ENCODE results near the gene WAC.
"Not testable (repeated sequence)": the region's sequence is repeated elsewhere in the genome, so short reads cannot be mapped to it uniquely, and the experiment has no call there.

Gene WAC

DNA sequence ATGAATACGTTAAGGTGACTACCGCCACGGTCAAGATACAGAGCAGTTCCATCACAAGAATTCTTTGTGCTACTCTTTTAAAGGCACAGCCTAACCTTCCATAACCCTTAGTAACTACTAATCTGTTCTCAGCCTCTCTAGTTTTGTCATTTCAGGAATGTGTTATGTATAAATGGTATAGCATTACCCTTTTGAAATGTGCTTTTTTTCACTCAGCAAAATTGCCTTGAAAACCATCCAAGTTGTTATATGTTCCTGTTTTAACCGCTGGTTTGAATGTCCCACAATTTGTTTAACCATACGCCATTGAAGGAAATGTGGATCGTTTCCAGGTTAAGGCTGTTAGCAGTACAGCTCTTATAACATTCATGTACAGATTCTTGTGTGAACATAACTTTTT lies 32.0 kb downstream of the WAC start:
- no peak for DNase-seq (ENCODE audit: low read depth in 3 of 3)

DNA sequence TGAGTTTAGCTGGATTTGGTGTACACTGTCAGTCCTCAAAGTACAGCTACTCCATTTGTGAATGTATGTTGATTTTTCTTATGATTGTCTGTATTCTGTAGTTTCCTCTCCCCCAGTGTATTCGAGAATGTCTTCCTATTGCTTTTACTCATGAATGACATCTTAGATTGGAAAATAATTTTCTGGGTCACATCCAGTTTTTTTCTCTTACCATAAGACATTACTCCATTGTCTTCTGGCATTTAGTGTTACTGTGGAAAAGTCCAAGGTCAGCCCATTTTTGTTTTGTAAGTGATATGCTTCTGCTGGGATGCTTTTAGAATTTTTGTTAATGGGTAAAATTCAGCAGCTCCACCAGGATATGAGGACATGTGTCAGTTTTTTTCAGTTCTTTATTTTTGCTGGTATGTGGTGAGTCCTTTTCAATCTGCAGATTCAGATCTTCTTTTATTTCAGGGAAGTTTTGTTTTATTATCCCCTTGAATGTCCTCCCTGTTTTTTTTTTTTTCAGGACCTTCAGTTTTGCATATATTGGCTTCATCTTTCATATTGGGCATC lies 33.6 kb downstream of the WAC start:
- no peak for DNase-seq (ENCODE audit: low read depth in 3 of 3)

DNA sequence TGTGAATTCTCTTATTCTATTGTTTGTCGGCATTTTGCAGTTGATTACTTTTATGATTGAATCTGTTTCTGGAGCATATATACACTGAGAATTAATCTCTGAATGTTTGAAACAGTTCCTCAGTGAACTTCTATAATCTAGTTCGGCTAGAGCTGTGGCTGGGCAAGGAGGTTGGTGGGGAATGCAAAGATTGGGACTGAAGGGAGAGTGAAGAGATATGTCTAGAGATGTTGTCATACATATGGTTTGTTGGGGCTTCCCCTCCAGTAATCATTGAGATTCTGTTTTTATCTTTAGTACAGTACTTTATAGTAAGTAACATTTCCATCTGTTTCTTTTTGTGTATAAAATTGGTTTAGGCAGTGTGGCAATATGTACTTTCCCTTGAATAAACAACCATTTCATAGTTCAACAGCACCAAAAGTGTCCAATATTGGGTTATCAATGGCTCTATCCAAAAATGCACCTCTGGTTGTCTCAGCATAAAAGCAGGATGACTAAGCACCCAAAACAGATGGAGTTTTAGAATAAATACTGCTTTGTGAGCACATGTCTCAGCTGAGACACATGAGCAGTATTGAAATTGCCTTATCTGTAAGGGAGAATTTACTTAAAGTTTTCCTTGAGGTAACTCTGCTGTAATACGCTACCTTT lies 36.7 kb downstream of the WAC start:
- no peak for DNase-seq (ENCODE audit: low read depth in 3 of 3)

DNA sequence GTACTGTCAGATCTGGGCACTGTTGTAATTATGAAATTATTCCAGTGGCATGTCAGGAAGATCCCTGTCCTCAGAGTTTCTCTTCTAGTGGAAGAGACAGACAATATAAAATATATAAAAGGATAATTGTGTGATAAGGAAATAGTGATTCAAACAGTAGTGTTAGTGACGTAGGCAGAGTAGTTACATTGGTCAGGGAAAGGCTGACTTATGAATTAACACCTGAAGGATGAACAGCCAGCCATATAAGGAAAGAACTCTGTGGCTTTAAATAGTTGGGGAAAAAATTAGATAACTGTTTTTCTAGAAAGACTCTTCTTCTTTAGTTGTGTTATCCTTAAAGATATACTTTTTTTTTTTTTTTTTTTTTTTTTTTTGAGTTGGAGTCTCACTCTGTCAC lies 37.7 kb downstream of the WAC start:
- DNase-seq (ENCODE audit: low read depth in 3 of 3): no peak

DNA sequence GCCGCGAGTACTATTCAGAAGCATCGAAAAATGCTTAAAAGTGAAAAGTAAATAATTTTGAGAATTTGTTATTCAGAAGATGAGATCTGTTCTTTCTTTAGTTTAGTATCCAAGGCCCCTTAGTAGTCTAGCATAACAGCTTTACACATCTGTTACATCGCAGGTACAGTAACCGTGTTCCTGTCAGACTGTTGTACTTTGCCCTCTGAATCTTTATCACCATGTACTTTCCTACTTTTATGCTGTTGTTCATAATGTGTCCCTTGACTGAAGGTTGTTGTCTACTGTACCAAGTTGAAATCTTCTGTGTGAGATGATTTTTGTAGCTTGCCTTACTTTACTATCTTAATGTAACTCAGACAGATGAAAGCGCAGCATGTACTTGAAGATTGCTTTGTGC lies 38.3 kb downstream of the WAC start:
- no peak for DNase-seq (ENCODE audit: low read depth in 3 of 3)

DNA sequence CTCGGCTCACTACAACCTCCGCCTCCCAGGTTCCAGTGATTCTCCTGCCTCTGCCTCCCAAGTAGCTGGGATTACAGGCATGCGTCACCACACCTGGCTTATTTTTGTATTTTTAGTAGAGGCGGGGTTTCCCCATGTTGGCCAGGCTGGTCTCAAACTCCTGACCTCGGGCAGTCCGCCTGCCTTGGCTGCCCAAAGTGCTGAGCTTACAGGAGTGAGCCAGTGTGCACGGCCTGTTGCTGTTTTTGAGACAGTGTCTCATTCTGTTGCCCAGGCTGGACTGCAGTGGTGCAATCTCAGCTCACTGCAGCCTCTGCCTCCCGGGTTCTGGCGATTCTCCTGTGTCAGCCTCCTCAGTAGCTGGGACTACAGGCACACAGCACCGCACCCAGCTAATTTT lies 41.3 kb downstream of the WAC start:
- DNase-seq (ENCODE audit: low read depth in 3 of 3): not testable (repeated sequence)

DNA sequence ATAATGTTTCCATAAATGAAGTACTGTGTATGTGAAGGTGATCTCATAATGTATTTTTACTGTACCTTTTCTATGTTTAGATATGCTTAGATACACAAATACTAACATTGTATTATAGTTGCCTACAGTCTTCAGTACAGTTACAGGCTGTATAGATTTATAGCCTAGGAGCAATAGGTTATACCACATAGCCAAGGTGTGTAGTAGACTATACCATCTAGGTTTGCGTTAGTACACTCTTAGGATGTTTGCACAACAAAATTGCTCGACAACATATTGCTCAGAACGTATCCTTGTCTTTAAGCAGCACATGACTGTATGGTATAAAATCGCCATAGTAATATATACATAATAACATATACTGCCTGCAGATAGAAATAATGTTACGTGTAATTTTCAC lies 42.9 kb downstream of the WAC start:
- DNase-seq (ENCODE audit: low read depth in 3 of 3): no peak

DNA sequence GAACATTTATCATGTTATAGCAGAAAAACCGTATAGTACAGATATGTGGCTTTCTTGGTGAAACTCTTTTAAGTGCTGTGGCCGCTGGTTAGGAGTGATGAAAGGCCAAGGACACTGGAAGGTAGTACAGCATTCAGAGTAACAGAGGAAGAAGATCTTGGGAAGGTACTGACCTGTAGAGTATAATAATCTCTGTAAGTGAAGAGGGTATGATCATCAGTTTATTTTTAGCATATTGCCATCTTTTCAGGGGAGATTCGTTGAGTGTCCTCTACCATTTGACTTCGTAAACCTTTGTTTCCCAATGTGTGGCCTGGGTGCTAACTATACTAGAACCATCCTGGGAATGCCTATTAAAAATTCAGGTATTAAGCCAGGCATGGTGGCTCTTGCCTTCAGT lies 44.6 kb downstream of the WAC start:
- no peak for DNase-seq (ENCODE audit: low read depth in 3 of 3)

DNA sequence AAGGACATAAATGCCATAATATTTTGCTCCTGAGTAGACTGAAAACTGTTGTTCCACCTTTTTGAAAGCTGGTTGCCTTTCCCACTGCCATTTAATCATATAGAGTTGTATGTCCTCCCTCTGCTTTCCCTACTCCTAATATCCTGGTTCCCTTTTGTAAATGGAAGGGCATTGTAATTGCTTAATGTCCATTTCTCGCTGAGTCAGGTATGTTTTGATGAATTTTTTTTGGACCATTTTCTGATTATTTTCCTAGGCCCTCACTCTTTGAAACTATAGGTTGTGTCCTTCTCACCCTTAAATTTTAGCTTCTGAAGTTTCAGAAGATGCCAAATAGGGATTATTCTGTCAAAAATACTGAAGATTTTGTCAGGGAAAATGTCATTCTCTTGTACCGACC lies 45.5 kb downstream of the WAC start:
- DNase-seq (ENCODE audit: low read depth in 3 of 3): no peak

DNA sequence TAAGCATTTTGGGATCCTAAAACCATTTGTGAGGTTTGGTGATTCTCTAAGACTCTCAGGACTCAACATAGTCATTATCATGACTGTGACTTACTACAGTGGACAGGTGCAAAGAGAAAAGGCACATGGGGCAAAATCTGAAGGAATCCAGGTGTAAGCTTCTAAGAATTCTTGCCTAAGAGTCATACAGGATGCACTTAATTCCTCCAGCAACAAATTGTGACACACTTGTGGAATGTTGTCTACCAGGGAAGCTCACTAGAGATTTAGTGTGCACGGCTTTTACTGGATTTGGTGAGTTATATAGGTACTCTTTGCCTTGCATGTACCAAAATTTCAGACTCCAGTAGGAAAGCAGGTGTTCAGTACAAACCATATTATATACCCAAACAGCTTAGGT lies 47.9 kb downstream of the WAC start:
- DNase-seq (ENCODE audit: low read depth in 3 of 3): no peak

DNA sequence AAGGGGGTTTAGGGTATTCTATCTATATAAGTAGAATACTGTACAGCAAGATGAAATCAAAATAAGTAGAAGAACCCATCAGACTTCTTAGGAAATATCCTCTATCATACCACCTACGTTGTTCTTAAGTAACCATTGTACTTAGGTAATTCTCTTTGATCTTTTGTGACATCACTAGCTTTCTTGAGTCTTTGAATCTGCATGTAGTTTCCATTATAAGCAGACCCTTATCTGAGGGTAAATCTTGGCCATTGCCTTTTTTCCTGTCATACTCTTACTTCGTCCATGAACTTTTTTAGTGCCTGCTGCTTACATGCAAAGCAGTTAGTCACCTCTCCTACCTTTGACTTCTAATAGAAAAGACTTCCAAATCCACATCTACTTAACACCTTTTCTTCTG lies 49.0 kb downstream of the WAC start:
- no peak for DNase-seq (ENCODE audit: low read depth in 3 of 3)

DNA sequence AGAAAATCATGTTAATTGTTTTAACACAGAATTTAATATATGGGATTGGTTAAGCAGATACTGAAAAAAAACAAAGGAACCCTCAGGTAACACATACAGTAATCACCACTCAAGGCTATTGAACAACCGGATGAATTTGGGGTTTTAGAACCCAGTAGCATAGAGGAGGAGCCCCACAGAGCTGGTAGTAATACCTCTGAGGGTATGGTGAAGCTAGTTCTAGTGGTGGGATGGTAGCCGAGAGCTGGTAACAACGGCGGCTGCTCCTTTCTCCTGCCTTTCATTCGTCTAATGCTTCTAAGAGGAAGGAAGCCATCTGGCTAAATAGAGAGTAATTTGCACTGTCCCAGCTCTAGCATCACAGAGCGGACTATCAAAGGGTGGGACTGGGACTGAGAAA lies 52.2 kb downstream of the WAC start:
- no peak for DNase-seq (ENCODE audit: low read depth in 3 of 3)

DNA sequence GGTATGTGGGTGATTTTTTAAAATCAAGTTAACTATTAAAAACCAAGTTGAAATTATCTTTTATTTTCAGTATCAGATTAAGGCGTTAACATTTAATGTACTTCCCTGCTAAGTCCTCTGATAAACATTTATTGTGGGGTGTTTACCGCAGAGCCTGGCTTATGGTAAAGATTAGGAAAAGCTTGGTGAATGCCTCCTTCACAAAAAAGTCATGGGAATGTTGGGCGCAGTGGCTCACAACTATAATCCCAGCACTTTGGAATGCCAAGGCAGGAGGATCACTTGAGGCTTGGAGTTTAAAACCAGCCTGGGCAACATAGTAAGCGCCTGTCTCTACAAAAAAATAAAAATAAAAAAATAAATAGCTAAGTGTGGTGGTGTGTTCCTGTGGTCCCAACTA lies 53.3 kb downstream of the WAC start:
- DNase-seq (ENCODE audit: low read depth in 3 of 3): no peak

DNA sequence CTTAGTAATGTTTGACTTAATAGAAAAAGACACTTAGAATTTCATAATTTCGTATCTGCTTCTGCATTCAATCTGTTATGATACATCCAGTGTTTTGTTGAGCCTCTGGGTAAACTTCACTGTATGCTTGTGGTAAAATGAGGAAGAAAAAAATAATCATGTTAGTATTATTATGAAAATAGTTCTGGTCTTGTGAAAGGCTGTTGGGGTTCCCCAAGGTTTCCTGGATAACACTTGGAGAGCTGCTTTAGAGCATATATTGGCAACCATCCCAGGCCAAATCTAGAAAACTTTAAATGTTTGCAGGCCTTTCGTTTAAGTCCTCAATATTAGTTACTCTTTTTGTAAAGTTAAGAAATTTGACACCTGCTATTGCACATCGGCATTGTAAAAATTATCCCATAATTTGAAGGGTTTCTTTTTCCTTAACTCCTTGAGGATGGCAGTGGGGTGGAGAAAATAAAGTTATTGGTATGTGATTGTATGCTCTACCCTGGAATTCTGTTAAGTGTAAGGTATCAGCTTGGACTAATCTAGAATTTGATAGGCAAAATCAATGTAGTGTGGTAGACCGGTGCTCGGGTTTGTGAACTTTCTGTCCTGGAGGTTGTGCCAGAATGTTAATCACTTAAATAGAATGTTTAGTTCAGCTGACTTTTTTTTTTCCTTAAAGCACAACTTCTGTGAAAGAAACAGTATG lies 54.5 kb downstream of the WAC start:
- DNase-seq (ENCODE audit: low read depth in 3 of 3): no peak

DNA sequence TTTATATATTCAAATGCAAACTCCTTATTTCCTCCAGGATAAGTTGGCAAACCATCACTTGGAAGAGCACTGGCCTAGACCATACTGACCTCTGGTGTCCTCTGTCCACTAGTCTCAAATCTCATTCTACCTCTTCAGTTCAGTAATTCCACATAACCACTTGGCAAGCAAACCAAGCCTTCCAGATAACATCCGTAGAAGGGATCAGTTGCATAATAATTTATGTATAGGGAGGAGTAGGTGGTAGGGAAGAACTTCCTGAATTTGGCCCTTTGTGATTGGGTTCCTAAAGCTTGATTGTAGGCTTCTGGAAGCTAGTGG lies 55.0 kb downstream of the WAC start:
- no peak for DNase-seq (ENCODE audit: low read depth in 3 of 3)

DNA sequence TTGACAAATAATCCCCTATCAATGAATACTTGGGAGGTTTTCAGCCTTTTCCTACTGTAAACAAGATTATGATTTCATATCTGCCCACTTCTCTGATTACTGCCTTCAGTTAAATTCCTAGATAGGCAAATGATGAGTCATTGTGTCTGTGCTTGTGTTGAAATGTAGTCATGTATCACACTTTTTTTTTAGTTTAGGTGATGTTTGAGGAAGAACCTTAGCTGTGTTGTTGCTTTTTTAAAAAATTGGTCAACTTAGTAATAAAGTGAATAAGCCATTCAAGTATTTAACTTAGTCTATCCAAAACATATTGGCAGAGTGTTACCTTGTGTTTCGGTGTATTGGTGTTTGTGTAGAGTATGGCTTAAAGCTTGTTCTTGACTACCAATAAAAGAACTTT lies 60.0 kb downstream of the WAC start:
- no peak for DNase-seq (ENCODE audit: low read depth in 3 of 3)

DNA sequence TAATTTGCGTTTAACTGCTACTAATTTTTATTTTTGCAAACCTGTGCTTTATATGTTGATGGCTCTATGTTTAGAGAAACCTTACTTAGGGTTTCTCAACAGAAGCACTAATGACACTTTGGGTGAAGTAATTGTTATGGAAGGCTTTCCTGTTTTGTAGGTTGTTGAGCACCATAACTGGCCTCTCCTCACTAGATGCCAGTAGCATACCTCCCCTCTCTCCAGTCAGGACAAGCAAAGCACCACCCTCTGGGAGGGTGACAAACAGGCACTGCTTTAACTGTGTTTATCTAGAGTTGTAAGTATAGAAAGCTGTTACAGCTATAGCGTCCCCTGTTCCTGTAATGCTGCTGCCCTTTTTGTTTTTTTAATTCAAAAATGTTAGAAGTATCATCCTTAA lies 60.9 kb downstream of the WAC start:
- DNase-seq (ENCODE audit: low read depth in 3 of 3): no peak

DNA sequence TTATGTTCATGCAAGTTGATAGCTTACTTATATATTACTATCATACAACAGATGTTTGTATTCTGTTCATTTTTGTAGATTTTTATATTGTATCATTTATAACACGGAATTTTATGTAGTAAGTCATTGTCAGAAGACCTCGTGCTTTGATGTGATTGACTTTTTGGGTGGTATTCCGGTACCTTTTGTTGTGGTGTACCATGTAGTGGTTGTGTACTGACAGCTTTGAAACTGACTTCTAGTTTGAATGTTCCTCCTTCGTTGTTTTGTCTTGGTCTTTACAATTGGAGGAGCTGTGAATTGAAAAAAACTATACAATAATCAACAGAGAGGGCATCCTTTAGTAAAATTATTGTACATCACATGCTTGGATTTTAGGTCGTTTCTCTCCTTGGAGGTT lies 61.5 kb downstream of the WAC start:
- no peak for DNase-seq (ENCODE audit: low read depth in 3 of 3)

DNA sequence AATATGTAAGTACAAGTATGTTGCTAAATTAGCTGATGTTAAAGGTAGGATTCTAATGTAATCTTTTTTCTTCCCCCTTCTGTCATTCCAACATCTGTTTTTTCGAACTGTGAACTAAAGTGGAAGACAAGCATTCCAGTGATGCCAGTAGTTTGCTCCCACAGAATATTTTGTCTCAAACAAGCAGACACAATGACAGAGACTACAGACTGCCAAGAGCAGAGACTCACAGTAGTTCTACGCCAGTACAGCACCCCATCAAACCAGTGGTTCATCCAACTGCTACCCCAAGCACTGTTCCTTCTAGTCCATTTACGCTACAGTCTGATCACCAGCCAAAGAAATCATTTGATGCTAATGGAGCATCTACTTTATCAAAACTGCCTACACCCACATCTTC lies 62.7 kb downstream of the WAC start:
- DNase-seq (ENCODE audit: low read depth in 3 of 3): no peak

DNA sequence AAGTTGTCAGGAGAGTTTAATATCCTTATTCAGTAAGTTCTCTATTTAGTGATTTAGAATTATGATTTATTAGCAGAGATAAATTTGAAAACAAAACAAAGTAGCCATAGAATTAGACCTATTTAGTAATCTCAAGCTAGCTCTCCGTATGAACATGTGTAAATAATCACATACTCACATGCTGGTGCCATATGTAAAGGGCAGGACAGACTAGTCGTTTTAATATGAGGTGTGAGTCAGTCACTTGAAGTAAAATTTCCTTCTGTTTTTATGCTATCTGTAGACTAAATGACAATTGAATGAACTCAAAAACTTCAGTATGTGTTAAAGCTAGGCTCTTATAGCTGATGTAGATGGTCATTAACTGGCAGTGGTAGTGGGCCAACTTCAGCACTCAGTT lies 67.1 kb downstream of the WAC start:
- no peak for DNase-seq (ENCODE audit: low read depth in 3 of 3)

DNA sequence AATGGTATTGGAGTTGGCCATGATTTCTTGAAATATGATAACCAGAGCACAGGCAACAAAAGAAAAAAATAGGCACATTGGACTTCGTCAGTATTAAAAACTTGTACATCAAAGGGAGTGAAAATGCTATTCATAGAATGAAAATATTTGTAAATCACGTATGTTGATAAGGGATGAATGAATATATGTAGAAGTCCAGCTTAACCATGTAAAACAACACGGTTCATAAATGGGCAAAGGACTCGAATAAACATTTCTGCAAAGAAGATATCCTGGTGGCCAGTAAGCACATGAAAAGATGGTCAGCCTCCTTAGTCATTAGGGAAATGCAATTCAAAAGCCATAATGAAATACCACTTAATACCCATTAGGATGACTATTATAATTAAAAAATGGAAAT lies 68.1 kb downstream of the WAC start:
- DNase-seq (ENCODE audit: low read depth in 3 of 3): no peak

DNA sequence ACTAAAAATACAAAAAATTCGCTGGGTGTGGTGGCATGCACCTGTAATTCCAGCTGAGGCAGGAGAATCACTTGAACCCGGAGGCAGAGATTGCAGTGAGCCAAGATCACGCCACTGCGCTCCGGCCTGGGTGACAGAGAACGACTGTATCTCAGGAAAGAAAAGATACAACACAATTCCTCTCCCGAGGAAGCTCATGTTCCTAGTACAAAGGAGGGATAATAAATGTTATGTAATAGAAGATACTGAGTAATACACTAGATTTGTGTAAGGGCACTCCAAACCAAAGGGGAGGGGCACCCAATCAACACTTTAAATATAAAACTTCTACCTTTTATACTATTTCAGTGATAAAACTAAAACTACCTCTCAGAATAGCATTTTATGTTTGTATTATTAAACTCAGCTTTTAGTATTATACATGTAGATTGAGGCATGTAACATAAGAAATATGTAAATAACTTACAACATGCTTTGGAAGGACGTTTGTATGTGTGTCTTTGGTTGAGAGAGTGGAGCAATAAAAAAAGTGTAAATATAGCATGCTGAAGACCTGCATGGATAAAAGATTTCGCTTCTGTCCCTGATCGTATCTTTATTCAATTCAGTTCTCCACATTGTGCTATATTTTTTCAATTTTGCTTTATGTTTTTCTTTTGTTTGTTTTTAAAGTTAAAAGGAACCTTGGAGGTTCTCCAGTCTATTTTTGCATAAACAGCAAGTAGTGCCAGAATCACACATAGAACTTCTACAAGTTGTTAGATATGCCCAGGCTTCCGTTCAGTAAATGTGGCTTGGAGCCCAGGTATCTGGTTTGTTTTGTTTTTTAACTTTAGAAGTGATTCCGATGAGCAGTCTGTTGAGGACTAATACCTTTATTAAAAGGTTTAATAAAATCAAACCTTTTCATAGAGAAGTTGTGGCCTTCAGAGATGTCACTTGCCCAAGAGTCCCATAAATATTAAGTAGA lies 71.9 kb downstream of the WAC start:
- DNase-seq (ENCODE audit: low read depth in 3 of 3): no peak

DNA sequence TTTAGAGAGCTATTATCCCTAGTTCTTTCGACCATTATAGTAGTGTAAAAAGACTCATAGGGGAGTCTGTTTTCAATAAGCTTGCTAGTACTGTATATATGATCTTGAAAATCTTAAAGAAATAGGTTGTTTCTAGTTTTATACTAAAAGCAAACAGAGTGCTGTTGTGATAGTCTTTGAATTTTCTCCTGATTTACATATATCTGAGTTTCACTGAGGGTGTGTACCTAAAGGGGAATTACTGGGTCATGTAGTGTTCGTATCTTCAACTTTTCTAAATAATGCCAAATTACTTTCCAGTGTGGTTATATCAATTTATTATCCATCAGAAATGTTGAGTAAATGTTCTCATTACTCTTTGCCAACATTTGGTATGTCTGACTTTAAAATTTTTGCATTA lies 73.7 kb downstream of the WAC start:
- no peak for DNase-seq (ENCODE audit: low read depth in 3 of 3)
